Measurements from ENCODE around the gene ABHD1.
"Not testable (repeated sequence)": the region's sequence is repeated elsewhere in the genome, so short reads cannot be mapped to it uniquely, and the experiment has no call there.

Gene ABHD1

GRCh38 chr2:27164960-27165763 lies 41.5 kb downstream of the ABHD1 start:
- no peak for ATAC-seq
- no peak for DNase-seq

GRCh38 chr2:27170581-27171337 lies 47.1 kb downstream of the ABHD1 start:
- DNase-seq = no peak
- no peak for ATAC-seq

GRCh38 chr2:27171351-27171848 lies 47.8 kb downstream of the ABHD1 start:
- DNase-seq (no peak), ATAC-seq (no peak)

- DNase-seq (no peak), ATAC-seq (no peak)
These were observed 51.0 kb downstream of the ABHD1 start for GRCh38 chr2:27174638-27175037.

GRCh38 chr2:27175330-27175729 lies 51.7 kb downstream of the ABHD1 start:
- ATAC-seq (no peak), DNase-seq (no peak)

- ATAC-seq, DNase-seq: not testable (repeated sequence)
These were observed 52.2 kb downstream of the ABHD1 start for GRCh38 chr2:27175781-27176180.

GRCh38 chr2:27177441-27178351 lies 54.1 kb downstream of the ABHD1 start:
- DNase-seq = no peak
- ATAC-seq = no peak

GRCh38 chr2:27178469-27178868 lies 54.9 kb downstream of the ABHD1 start:
- DNase-seq (no peak), ATAC-seq (no peak)

- no peak for ATAC-seq
- DNase-seq = no peak
These were observed 55.9 kb downstream of the ABHD1 start for GRCh38 chr2:27179344-27180000.

Data from stimulated activated naive CD8-positive, alpha-beta T cell treated with anti-CD3 and anti-CD28 coated beads, Interleukin-15, Interleukin-2, amounts not matched to agents 100 U/mL and 50 U/mL, for 24 hours (primary cell).